GM21360 (cell line): ENCODE data around the gene HCK.

Experiments used
- ATAC-seq: cut with Tn5 transposase; IDR thresholded peaks from one replicate; pipeline ENCODE4 v1.9.1; 2021; ENCODE audit warnings: mild to moderate bottlenecking, moderate library complexity; ENCODE audit not compliant: unreplicated experiment

Gene HCK

GRCh38 chr20:32052090-32052777 is at the start of gene HCK:
Gene HCK, plus strand, starts transcription at chr20:32052242.
- ATAC-seq = peak; percentile 44

GRCh38 chr20:32003325-32003724 is 48.7 kb upstream of the HCK start:
- no peak for ATAC-seq

DNA sequence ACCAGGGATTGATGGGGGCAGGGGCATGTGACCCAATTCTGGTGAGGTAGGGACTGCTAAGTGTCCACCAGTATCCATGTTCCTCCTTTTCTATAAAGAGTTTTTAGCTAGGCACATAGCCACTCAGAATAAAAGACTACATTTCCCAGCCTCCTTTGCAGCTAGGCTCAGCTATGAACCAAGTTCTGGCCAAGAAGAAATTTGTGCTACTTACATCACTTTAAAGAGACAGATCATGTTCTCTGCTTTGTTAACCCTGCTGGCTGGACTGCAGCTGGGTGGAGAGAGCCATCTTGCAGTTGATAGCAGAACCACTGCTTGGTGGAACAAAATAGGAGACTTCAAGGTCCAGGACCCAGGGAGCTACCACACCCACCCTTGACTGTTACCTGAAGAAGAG is 47.1 kb upstream of the HCK start:
- ATAC-seq = no peak

DNA sequence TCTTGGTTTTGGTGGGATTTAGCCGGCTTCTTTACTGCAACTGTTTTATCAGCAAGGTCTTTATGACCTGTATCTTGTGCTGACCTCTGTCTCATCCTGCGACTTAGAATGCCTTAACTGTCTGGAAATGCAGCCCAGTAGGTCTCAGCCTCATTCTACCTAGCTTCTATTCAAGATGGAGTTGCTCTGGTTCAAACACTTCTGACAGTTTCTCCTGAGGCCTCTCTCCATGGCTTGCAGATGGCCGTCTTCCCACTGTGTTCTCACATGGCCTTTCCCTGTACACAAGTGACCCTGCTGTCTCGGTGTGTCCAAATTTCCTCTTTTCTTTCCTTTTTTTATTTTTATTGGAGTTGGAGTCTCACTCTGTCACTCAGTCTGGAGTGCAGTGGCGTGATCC is 46.0 kb upstream of the HCK start:
- ATAC-seq = no peak

DNA sequence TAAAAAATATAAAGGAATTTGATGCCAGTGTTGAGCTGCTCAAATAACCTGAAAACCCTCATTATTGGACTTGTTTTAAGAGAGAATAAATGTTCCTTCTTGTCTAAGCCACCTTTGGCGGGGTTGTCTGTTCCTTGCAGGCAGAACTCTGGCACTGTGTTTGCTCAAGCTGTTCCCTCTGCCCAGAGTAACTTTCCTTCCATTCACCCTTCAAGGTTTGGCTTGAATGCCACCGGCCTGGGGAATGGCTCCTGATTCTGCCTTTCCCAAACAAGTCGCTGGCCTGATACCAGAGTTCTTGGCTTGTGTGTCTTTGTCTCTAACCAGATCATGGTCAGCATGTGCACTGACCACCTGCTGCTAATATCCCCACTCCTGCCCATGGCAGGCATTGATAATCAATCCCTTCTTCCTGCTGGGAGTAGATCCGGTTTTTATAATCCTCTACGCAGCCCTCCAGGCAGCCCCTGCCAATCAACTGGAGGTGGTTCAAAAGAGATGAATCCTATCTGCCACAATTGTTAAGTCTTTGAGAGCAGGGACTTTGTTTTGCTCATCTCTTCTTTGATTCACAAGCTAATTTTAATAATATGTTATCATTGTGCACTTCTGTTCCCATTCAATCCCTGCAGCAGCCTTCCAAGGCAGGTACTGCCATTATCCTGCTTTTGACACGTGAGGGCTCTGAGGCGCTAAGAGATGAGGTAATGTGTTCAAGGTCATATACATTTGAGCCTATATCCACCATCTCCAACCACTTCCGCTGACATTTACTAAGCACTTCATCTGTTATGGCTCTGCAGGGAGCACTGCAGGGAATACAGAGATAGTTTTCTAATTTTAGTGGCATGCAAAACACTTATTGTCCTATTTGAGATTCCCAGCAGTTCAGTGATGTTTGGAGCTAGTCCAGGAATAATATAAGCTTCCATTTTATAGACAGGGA is 44.9 kb upstream of the HCK start:
- ATAC-seq = no peak

- no peak for ATAC-seq
Observed at GRCh38 chr20:32007787-32008616, 44.0 kb upstream of the HCK start.

DNA sequence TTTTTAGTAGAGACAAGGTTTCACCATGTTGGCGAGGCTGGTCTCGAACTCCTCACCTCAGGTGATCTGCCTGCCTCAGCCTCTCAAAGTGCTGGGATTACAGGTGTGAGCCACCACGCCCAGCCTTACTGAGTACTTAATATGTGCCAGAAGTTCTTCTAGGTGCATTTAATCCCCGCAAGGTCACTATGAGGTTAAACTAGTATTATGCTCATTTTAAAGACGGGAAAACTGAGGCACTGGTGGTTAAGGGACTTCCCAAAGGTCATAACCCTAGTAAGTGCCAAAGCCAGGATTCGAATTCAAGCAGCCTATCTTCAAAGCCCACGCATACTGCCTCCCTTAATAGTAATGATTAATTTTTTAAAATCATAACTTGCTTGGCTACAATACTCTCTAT is 42.5 kb upstream of the HCK start:
- no peak for ATAC-seq

GRCh38 chr20:32010101-32010500 is 41.9 kb upstream of the HCK start, which contains the start of gene CCM2L:
Gene CCM2L, plus strand, starts transcription at chr20:32010438. Its CDS starts 17 bp downstream, at chr20:32010455.
- ATAC-seq = no peak

DNA sequence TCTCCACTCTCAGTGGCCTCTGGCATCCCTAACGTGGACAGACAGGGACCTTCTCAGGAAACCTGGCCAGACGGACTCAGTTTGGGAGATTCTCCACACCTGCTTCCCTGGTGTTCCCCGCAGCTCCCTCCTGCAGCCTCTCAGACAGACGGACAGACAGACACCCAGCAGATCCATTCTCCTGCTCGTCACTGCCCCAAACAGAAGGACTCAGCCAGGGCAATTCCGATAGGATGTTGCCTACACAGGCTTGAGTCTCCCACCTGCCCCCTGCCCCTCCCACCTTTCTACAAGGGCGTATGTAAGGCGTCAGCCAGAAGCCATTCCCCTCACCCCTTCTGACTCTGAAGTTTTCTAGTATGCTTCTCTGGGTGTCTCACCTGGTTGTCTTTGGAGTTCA is 41.4 kb upstream of the HCK start:
- no peak for ATAC-seq

- no peak for ATAC-seq
Observed at GRCh38 chr20:32012159-32012688, 39.8 kb upstream of the HCK start.

GRCh38 chr20:32013326-32013725 is 38.7 kb upstream of the HCK start:
- no peak for ATAC-seq

DNA sequence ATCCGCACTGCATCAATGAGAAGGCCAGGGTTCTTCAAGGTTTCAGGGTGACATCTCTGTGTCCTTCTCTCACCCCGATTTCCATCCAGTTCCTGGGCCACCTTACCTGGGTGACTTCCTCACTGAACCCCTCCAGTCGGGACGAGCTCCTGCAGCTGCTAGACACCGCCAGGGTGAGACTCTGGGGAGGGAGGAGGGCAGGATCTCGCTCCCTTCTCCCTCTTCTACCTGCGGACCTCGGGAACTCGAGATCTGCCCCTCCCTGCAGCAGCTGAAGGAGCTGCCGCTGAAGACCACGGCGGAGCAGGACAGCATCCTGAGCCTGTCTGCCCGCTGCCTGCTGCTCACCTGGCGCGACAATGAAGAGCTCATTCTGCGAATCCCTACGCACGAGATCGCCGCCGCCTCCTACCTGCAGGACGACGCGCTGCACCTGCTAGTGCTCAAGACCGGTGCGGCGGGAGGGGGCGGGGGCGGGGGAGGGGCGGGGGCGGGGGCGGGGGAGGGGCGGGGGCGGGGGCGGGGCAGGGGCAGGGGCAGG is 34.3 kb upstream of the HCK start:
- ATAC-seq = no peak

DNA sequence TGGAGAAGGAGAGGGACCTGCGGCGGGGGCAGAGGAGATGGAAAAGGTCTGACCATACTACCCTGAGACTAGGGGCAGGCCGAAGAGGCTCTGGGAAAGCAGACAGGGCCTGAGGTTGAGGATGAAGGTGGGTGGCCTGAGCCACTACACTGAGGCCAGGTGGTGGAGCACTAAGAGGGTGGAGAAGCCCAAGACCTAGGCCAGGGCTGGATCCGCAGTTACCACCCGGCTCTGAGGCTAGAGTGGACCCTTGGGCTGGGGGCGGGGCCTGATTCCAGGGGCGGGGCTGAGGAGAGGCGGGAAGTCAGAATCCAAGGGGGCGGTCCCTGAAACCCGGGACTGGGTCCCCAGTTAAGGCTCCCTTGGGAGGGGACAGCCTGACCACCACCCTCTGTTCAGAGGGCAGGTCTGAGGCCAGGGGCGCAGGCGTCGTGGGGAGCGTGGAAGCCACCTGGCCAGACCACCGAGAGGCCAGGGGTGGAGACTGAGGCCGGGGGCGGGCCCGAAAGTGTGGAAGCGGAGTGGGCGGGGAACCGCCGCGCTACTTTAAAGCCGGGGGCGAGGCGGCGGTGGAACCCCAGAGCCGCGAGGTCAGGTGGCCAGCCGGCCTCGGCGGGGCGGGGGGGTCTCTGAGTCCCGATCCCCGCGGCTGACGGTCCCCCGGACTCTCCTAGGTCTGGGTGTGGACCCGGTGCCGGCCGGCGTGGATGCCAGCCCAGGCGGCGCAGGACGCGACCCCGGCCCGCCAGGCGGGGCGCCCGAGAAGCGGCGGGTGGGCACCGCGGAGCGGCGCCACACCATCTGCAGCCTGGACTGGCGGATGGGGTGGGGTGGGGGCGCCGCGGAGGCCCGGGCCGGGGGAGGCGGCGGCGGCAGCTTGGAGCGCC is 33.5 kb upstream of the HCK start:
- no peak for ATAC-seq

DNA sequence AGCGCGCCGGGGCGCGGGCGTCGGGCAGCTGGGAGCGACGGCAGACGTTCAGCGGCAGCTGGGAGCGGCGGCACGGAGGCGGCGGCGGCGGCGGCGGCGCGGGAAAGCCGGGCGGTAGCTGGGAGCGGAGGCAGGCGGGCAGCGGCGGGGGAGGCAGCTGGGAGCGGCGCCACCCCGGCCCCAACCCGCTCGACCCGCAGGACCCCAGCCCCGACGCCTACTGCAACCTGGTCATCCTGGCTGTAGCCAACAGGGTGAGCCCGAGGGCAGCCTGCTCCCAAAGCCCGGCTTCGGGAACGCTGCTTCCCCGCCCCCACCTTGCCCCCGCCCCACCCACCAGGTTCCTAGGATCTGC is 32.9 kb upstream of the HCK start:
- no peak for ATAC-seq

- no peak for ATAC-seq
Observed at GRCh38 chr20:32019563-32020463, 32.2 kb upstream of the HCK start.

GRCh38 chr20:32021091-32021490 is 31.0 kb upstream of the HCK start:
- ATAC-seq = no peak

DNA sequence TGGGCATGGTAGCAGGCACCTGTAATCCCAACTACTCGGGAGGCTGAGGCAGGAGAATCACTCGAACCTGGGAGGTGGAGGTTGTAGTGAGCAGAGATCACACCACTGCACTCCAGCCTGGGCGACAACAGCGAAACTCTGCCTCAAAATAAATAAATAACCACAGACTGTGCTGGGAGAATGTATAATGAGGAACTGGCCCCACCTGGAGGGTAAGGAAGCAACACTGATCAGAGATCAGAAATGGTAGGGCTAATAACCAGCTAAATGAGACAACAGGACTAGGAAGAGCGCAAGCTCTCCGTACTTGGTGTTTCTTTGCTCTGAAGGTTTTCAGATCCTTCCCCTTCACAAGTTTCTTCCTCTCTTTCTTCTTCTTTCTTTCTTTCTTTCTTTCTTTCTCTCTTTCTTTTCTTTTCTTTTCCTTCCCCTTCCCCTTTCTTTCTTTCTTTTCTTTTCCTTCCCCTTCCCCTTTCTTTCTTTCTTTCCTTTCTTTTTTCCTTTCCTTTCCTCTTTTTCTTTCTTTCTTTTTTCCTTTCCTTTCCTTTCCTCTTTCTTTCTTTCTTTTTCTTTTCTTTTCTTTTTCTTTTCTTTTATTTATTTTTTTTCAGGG is 27.3 kb upstream of the HCK start:
- ATAC-seq = no peak

GRCh38 chr20:32027643-32028042 is 24.4 kb upstream of the HCK start:
- ATAC-seq = no peak
